Skeletal muscle tissue (tissue), 5 donors: ENCODE results near the gene PTGER4. TPM values are rescaled to one million over a fixed set of nuclear protein-coding genes. Genes with fewer than 3 reads are reported as not detected.

ENCODE experiments used
- H3K27ac ChIP-seq: one replicate; pipeline ENCODE4 v1.7.0; 2013; ENCODE audit warnings: mild to moderate bottlenecking, low read depth, low read length, inconsistent platforms
- H3K27me3 ChIP-seq, 3 donors: one replicate each; pipeline ENCODE4 v1.7.0; 2013; ENCODE audit warnings: low read length in 3 of 3; ENCODE audit not compliant: control insufficient read depth in 3 of 3, insufficient read depth in 3 of 3
- H3K36me3 ChIP-seq, 3 donors: one replicate each; pipeline ENCODE4 v1.7.0; 2013; ENCODE audit warnings: low read length in 3 of 3; ENCODE audit not compliant: control insufficient read depth in 3 of 3, insufficient read depth in 3 of 3
- H3K4me1 ChIP-seq, 3 donors: one replicate each; pipeline ENCODE4 v1.7.0; 2013; ENCODE audit warnings: low read length in 3 of 3, mild to moderate bottlenecking in 3 of 3; ENCODE audit not compliant: control insufficient read depth in 3 of 3, insufficient read depth in 3 of 3
- H3K4me3 ChIP-seq, 3 donors: one replicate each; pipeline ENCODE4 v1.7.0; 2013; ENCODE audit warnings: low read length in 3 of 3
- H3K9ac ChIP-seq, 3 donors: one replicate each; pipeline ENCODE4 v1.7.0; 2013; ENCODE audit warnings: low read length in 3 of 3, mild to moderate bottlenecking in 3 of 3, moderate library complexity in 2 of 3, low read depth in 1 of 3
- H3K9me3 ChIP-seq, 3 donors: one replicate each; pipeline ENCODE4 v1.7.0; 2013; ENCODE audit warnings: low read length in 3 of 3; ENCODE audit not compliant: control insufficient read depth in 3 of 3
- small RNA-seq: library from RNA; depleted of rRNA; stranded (forward); fragments of <200 nt; gene quantifications from one replicate; pipeline ENCODE3, GENCODE V24; 2014
- total RNA-seq: library from RNA; depleted of rRNA; stranded (reverse); fragments of >200 nt; gene quantifications from one replicate; pipeline ENCODE4 v1.2.3, GENCODE V29; 2014
- donor health status: Osteomylitis.

The PTGER4 gene
- total RNA-seq, 1 donor from 2014 or later, result 10.4 TPM

- Histone ChIP-seq H3K27ac (no peak overlapping the region), H3K27me3 (no peaks in the 10 kb centered on the region), H3K4me1 (peaks cover 9 to 18% (median 14%) of the 10 kb centered on the region in 3 donors), H3K36me3 (peaks cover 0 to 10% (median 0%) of the 10 kb centered on the region in 3 donors), H3K9me3 (peaks cover 0 to 3% (median 0%) of the 10 kb centered on the region in 3 donors), H3K4me3 (no peak overlapping the region), H3K9ac (no peak overlapping the region)
These were observed 56.6 kb downstream of the PTGER4 start for GRCh38 chr5:40736103-40736875.

- H3K4me1 ChIP-seq, result peaks cover 9 to 16% (median 13%) of the 10 kb centered on the region in 3 donors
- no peak overlapping the region for H3K9ac ChIP-seq
- no peaks in the 10 kb centered on the region for H3K27me3 ChIP-seq
- H3K36me3 ChIP-seq, result peaks cover 0 to 13% (median 2%) of the 10 kb centered on the region in 3 donors
- no peak overlapping the region for H3K4me3 ChIP-seq
- H3K27ac ChIP-seq, result no peak overlapping the region
- peaks cover 0 to 3% (median 0%) of the 10 kb centered on the region in 3 donors for H3K9me3 ChIP-seq
These were observed 58.8 kb downstream of the PTGER4 start for GRCh38 chr5:40738502-40738901.

Small RNAs within 50 kb of the gene (small RNA-seq; reads per million reads assigned to genes)
- gene RF00092, result not detected

Other genes with a start within 250 kb of the PTGER4 start
- 17.2 TPM for gene TTC33, start 76.0 kb downstream of the PTGER4 start, total RNA-seq
- 41.2 TPM for gene PRKAA1, start 118.5 kb downstream of the PTGER4 start, total RNA-seq
- 2,214 TPM for gene RPL37, start 155.3 kb downstream of the PTGER4 start, total RNA-seq
- 3.1 TPM for gene CARD6, start 161.5 kb downstream of the PTGER4 start, total RNA-seq
- gene C7, start 229.6 kb downstream of the PTGER4 start, total RNA-seq, result 15.1 TPM